ENCODE data around the gene DNAAF3. TPM values are rescaled to one million over a fixed set of nuclear protein-coding genes. Genes with fewer than 3 reads are reported as not detected.
"Not testable (repeated sequence)": the region's sequence is repeated elsewhere in the genome, so short reads cannot be mapped to it uniquely, and the experiment has no call there.

DNAAF3 gene
- total RNA-seq, 1 donor from 2014 or later = 9.1 TPM

- H3F3A ChIP-seq (ENCODE audit: low read depth) = not testable (repeated sequence)
Observed at GRCh38 chr19:55202199-55202598, 35.8 kb upstream of the DNAAF3 start.

GRCh38 chr19:55199620-55200204 lies 33.3 kb upstream of the DNAAF3 start:
- H3K36me3 ChIP-seq = no peaks in the 10 kb centered on the region
- no peak overlapping the region for H3K27ac Mint-ChIP-seq
- H3K4me3 ChIP-seq = no peak overlapping the region
- peaks cover 12% of the 10 kb centered on the region for H3K27me3 Mint-ChIP-seq (ENCODE audit: insufficient read depth, low read depth)
- H3K4me2 ChIP-seq = no peak overlapping the region
- H3K9me3 Mint-ChIP-seq = no peaks in the 10 kb centered on the region
- DNase-seq (ENCODE audit: low spot score) = no peak
- peaks cover 11% of the 10 kb centered on the region for H3K27me3 ChIP-seq
- no peaks in the 10 kb centered on the region for H4K20me1 ChIP-seq (ENCODE audit: low read depth)
- H2AFZ ChIP-seq (replicated peaks) = no peak overlapping the region
- H3K27ac ChIP-seq = no peak overlapping the region
- H3K9ac ChIP-seq = no peak overlapping the region
- H3F3A ChIP-seq (ENCODE audit: low read depth) = no peaks in the 10 kb centered on the region
- H3K4me3 Mint-ChIP-seq = no peak overlapping the region
- TF ChIP-seq EZH2phosphoT487 (IDR thresholded peaks at IDR 0.05) (no peak), CTCF (IDR thresholded peaks at IDR 0.05) (no peak), EZH2 (IDR thresholded peaks at IDR 0.05) (no peak)
- no peaks in the 10 kb centered on the region for H3K79me2 ChIP-seq (ENCODE audit: low read depth)
- no peaks in the 10 kb centered on the region for H3K4me1 Mint-ChIP-seq
- H3K9me3 ChIP-seq (ENCODE audit: low read depth) = no peaks in the 10 kb centered on the region
- no peaks in the 10 kb centered on the region for H3K36me3 Mint-ChIP-seq
- no peaks in the 10 kb centered on the region for H3K4me1 ChIP-seq

More at GRCh38 chr19:55202199-55202598, 35.8 kb upstream of the DNAAF3 start:
- not testable (repeated sequence) for H3K4me3 ChIP-seq; DNase-seq (ENCODE audit: low spot score); H3K9me3 ChIP-seq (ENCODE audit: low read depth); H3K9me3 Mint-ChIP-seq; H3K4me2 ChIP-seq; H3K27ac Mint-ChIP-seq; H2AFZ ChIP-seq (replicated peaks); H3K9ac ChIP-seq; H3K79me2 ChIP-seq (ENCODE audit: low read depth); H4K20me1 ChIP-seq (ENCODE audit: low read depth); H3K4me1 Mint-ChIP-seq; H3K4me3 Mint-ChIP-seq; H3K36me3 Mint-ChIP-seq; H3K4me1 ChIP-seq; H3K27ac ChIP-seq; H3K36me3 ChIP-seq
- peaks cover 13% of the 10 kb centered on the region for H3K27me3 Mint-ChIP-seq (ENCODE audit: insufficient read depth, low read depth)
- H3K27me3 ChIP-seq = peaks cover 11% of the 10 kb centered on the region
- TF ChIP-seq CTCF (IDR thresholded peaks at IDR 0.05) = peak; percentile 35

GRCh38 chr19:55198651-55199050 lies 32.2 kb upstream of the DNAAF3 start:
- H2AFZ ChIP-seq (replicated peaks) = no peak overlapping the region
- H4K20me1 ChIP-seq (ENCODE audit: low read depth) = no peaks in the 10 kb centered on the region
- no peaks in the 10 kb centered on the region for H3F3A ChIP-seq (ENCODE audit: low read depth)
- TF ChIP-seq EZH2phosphoT487 (IDR thresholded peaks at IDR 0.05) (no peak), EZH2 (IDR thresholded peaks at IDR 0.05) (no peak), CTCF (IDR thresholded peaks at IDR 0.05) (no peak)
- H3K4me2 ChIP-seq = no peak overlapping the region
- no peaks in the 10 kb centered on the region for H3K36me3 ChIP-seq
- Mint-ChIP-seq H3K9me3 (no peaks in the 10 kb centered on the region), H3K27ac (no peak overlapping the region), H3K4me1 (no peaks in the 10 kb centered on the region), H3K4me3 (no peak overlapping the region), H3K36me3 (no peaks in the 10 kb centered on the region), H3K27me3 (ENCODE audit: insufficient read depth, low read depth) (peaks cover 14% of the 10 kb centered on the region)
- H3K27ac ChIP-seq = no peak overlapping the region
- DNase-seq (ENCODE audit: low spot score) = peak; percentile 29
- no peaks in the 10 kb centered on the region for H3K9me3 ChIP-seq (ENCODE audit: low read depth)
- no peak overlapping the region for H3K9ac ChIP-seq
- H3K27me3 ChIP-seq = peaks cover 11% of the 10 kb centered on the region
- no peak overlapping the region for H3K4me3 ChIP-seq
- no peaks in the 10 kb centered on the region for H3K4me1 ChIP-seq
- H3K79me2 ChIP-seq (ENCODE audit: low read depth) = no peaks in the 10 kb centered on the region

Measured in neural progenitor cell (in vitro differentiated cells).